GM12891 (cell line): ENCODE measurements around the gene ANKS1A.

ENCODE experiments used
- PAX5 ChIP-seq: IDR thresholded peaks from 2 replicates; pipeline ENCODE4 v1.6.1; 2011; ENCODE audit warnings: low read length, moderate library complexity, mild to moderate bottlenecking; ENCODE audit not compliant: insufficient read depth, severe bottlenecking
- POLR2A ChIP-seq: IDR thresholded peaks from 2 replicates; pipeline ENCODE4 v1.6.1; 2011; ENCODE audit warnings: low read depth, low read length, control low read depth
- POLR2AphosphoS5 ChIP-seq: IDR thresholded peaks from 2 replicates; pipeline ENCODE4 v1.6.1; 2011; ENCODE audit warnings: low read depth, low read length, control low read depth
- SPI1 ChIP-seq: IDR thresholded peaks from 2 replicates; pipeline ENCODE4 v1.6.1; 2011; ENCODE audit warnings: low read depth, low read length, control low read depth
- TAF1 ChIP-seq: IDR thresholded peaks from 2 replicates; pipeline ENCODE4 v1.6.1; 2011; ENCODE audit warnings: low read depth, low read length, control low read depth

DNA sequence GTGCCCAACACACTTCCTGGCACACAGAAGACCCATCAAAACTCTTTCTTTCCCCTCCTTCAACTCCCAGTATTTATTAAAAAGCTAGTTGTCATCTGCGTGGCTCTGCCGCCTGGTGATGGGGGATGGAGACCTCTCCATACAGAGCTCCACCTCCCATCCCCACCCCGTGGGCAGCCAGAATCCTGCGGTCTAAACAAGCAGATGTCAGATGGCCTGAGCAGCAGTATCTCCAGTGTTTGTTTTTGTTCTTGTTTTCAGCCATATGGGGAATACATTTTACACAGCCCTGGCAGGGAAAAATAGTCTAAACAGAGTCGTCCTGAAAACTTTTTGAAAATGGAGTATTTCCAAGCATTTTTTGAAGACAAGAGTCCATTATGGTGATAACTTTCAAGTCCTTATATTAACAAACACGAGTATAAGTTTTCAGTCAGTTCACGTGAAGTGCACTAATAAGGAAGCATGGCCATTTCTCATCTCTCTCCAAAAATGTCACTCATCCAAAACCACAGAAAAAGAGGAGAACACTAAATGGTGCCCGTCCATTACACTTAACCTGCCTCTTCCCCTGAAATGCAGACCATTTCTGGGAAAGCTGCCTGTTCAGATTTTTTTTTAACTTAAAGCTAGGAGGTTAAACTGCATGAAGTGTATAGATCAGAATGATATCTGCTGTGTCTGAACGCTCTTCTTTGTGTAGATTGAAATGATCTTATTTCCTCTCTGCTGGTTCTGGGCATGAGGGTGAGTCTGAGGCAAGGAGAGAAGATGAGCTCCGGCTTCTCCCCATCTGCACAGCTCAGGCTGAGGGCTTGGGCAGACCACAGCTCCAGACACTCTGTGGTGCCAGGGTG is 161.1 kb downstream of the ANKS1A start:
- no peak for TF ChIP-seq POLR2A
- no peak for TF ChIP-seq PAX5
- TF ChIP-seq POLR2AphosphoS5 = no peak
- TF ChIP-seq TAF1 = no peak
- no peak for TF ChIP-seq SPI1
